Stimulated activated CD4-positive, alpha-beta T cell treated with anti-CD3 and anti-CD28 coated beads, TNF-alpha, amount 100 ng/mL, for 1 hour (primary cell): ENCODE data around the gene TAP1.
"Not testable (repeated sequence)": the region's sequence is repeated elsewhere in the genome, so short reads cannot be mapped to it uniquely, and the experiment has no call there.

Experiments used
- DNase-seq, 3 donors: peaks; one replicate each; pipeline ENCODE4 v3.0.0-alpha.2; 2020; ENCODE audit warnings: low read depth in 3 of 3, low spot score in 1 of 3

The TAP1 gene

DNA sequence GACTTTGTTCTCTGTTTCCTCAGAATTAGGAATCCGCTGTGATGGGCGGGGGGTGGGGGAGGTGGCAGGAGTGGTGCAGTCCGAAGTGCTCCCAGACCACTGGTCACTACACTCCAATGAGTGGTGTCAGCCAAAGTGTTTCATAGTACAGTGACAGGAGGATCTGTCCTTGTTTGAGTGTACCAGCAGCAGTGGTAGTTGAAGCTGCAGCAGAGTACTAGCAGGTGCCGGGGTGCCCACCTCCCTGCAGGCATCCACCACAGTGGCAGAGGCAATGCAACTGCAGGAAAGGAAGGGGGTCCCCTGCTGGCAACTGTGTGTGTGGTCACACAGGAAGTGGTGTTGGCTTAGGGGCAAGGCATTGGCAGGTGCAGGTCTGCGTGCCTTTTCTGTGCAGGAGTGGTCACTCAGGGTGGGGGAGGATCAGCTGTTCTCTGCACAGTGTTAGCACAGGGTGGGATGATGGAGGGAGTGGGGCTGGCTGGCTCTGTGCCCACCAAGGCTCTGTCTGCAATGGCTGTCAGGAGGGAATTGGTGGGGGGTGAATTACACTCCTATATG, 46.4 kb downstream of the TAP1 start:
- no peak for DNase-seq

GRCh38 chr6:32805404-32805803, 48.1 kb downstream of the TAP1 start:
- not testable (repeated sequence) for DNase-seq

- DNase-seq = no peak
Observed at GRCh38 chr6:32803416-32803815, 50.1 kb downstream of the TAP1 start.

DNA sequence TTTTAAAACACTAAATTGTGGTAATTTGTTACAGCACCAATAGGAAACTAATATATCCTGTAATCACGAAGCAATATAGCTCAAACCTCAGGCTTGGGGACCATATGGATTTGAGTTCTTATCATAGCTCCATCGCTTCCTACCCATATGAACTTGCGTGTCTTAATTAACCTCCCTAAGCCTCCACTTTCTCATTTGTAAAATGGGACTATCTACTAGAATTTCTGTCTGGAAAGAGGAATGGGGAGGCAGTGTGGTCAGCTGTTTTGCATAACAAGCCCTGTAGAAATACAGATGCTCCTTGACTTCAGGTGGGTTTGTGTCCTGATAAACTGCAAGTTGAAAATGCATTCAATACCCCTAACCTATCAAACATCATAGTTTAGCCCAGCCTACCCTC, 53.8 kb downstream of the TAP1 start:
- no peak for DNase-seq

GRCh38 chr6:32799168-32799567, 54.3 kb downstream of the TAP1 start:
- no peak for DNase-seq

DNA sequence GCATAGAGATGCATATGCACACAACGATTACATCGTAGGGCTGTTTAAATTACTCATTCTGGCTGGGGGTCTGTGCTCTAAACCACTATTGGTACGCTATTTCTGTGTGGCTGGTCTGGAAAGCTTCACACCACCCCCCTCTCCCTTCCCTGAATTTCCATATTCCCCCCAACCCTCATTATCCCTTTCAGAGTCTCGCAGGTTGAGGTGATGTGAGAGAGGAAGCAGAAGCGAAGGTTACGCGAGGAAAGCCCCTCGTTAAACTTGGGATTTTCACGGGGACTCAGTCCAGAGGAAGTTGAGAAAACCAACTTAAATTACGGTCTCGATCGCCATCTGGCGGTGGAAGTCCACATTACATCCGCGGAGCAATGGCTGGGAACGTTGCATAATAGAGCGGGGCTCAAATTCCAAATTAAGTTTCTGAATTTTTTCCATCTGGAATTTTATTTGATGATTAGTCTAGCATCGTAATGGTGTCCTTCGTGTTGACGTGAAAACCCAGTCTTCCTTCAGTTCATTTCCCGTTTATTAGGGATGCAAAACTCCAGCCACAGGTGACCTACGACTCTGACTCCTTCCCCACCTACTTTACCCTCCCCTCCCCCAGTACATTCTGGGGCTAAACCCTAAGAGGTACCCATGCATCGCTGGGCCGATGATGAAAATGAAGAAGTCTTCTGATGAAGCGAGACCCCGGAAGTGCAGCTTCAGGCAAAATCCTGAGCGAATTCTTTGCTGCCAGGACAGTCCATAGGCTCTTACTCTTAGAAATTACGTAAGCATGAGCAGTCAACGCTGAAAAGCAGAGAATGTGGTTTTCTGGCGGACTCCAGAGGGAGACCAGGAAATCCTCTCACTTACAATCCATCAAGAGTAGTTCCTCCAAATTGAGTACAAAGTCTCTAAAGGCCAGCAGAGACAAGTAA, 56.4 kb downstream of the TAP1 start:
- DNase-seq = peak; percentile 30 to 85 (median 60)
